Subcutaneous adipose tissue (tissue), 4 donors: Measurements from ENCODE around the gene UNC13A. TPM values are rescaled to one million over a fixed set of nuclear protein-coding genes. Genes with fewer than 3 reads are reported as not detected.

Experiments used
- CTCF ChIP-seq: fragments of 450-650 bp; IDR thresholded peaks from one replicate; pipeline ENCODE4 v1.5.1; 2016; ENCODE audit warnings: low read depth, mild to moderate bottlenecking, control low read depth, antibody characterized with exemption, moderate library complexity
- total RNA-seq, 4 donors: library from RNA; depleted of rRNA; stranded (reverse); fragments of >200 nt; gene quantifications; one replicate each; pipeline ENCODE4 v1.1.0, GENCODE V29; 2016

Gene UNC13A
- total RNA-seq, 4 donors from 2014 or later, result not detected

GRCh38 chr19:17601683-17602082 lies 86.5 kb downstream of the UNC13A start:
- no peak for TF ChIP-seq CTCF

GRCh38 chr19:17599780-17600179 lies 88.4 kb downstream of the UNC13A start:
- no peak for TF ChIP-seq CTCF

- TF ChIP-seq CTCF, result no peak
These were observed 89.2 kb downstream of the UNC13A start for GRCh38 chr19:17598953-17599352.

GRCh38 chr19:17590866-17591265 lies 97.3 kb downstream of the UNC13A start:
- TF ChIP-seq CTCF, result no peak

GRCh38 chr19:17584132-17584531 lies 104.0 kb downstream of the UNC13A start:
- no peak for TF ChIP-seq CTCF

GRCh38 chr19:17582613-17583012 lies 105.5 kb downstream of the UNC13A start:
- no peak for TF ChIP-seq CTCF

- no peak for TF ChIP-seq CTCF
These were observed 106.8 kb downstream of the UNC13A start for GRCh38 chr19:17581211-17581874.
